Skin of body (tissue), 2 donors: ENCODE measurements around the gene DGKD. TPM values are rescaled to one million over a fixed set of nuclear protein-coding genes. Genes with fewer than 3 reads are reported as not detected.

Source experiments
- DNase-seq: peaks from one replicate; lab custom pipeline; 2025; lab: John Stamatoyannopoulos, UW
- total RNA-seq: library from RNA; depleted of rRNA; stranded (reverse); fragments of >200 nt; gene quantifications from one replicate; pipeline ENCODE4 v1.2.3, GENCODE V29; 2014

Gene DGKD
- total RNA-seq, 1 donor from 2014 or later, result 27.6 TPM

- no peak for DNase-seq
Observed at GRCh38 chr2:233424154-233424951, 70.1 kb downstream of the DGKD start.

GRCh38 chr2:233426619-233427342 lies 72.5 kb downstream of the DGKD start:
- DNase-seq, result no peak

- DNase-seq, result no peak
Observed at GRCh38 chr2:233428008-233428407, 73.7 kb downstream of the DGKD start.

- DNase-seq, result no peak
Observed at GRCh38 chr2:233428438-233428837, 74.1 kb downstream of the DGKD start.

- no peak for DNase-seq
Observed at GRCh38 chr2:233429175-233429897, 75.0 kb downstream of the DGKD start.

GRCh38 chr2:233430081-233430480 lies 75.8 kb downstream of the DGKD start:
- DNase-seq, result no peak

GRCh38 chr2:233430651-233431050 lies 76.4 kb downstream of the DGKD start:
- DNase-seq, result no peak

GRCh38 chr2:233433029-233433428 lies 78.7 kb downstream of the DGKD start:
- no peak for DNase-seq

GRCh38 chr2:233433794-233434193 lies 79.5 kb downstream of the DGKD start:
- DNase-seq, result no peak

GRCh38 chr2:233434666-233435330 lies 80.5 kb downstream of the DGKD start:
- no peak for DNase-seq

- no peak for DNase-seq
Observed at GRCh38 chr2:233435436-233436190, 81.3 kb downstream of the DGKD start.

- no peak for DNase-seq
Observed at GRCh38 chr2:233436191-233436581, 81.9 kb downstream of the DGKD start.

- no peak for DNase-seq
Observed at GRCh38 chr2:233436691-233437438, 82.6 kb downstream of the DGKD start.

GRCh38 chr2:233437439-233437955 lies 83.2 kb downstream of the DGKD start:
- DNase-seq, result no peak

- no peak for DNase-seq
Observed at GRCh38 chr2:233438573-233439147, 84.4 kb downstream of the DGKD start.

GRCh38 chr2:233439191-233439590 lies 84.9 kb downstream of the DGKD start:
- DNase-seq, result no peak

- no peak for DNase-seq
Observed at GRCh38 chr2:233440314-233440713, 86.0 kb downstream of the DGKD start.

- DNase-seq, result no peak
Observed at GRCh38 chr2:233440714-233441113, 86.4 kb downstream of the DGKD start.
